Endothelial cell (in vitro differentiated cells): ENCODE measurements around the gene IPP. TPM values are rescaled to one million over a fixed set of nuclear protein-coding genes. Genes with fewer than 3 reads are reported as not detected.
"Not testable (repeated sequence)": the region's sequence is repeated elsewhere in the genome, so short reads cannot be mapped to it uniquely, and the experiment has no call there.

Source experiments
- DNase-seq: peaks from one replicate; pipeline ENCODE4 v3.0.0; 2021; ENCODE audit warnings: low spot score
- H3K27ac Mint-ChIP-seq: one replicate; pipeline ENCODE4 v1.8.0; 2021; ENCODE audit warnings: mixed read lengths, inconsistent platforms; ENCODE audit not compliant: unreplicated experiment
- H3K27me3 Mint-ChIP-seq: one replicate; pipeline ENCODE4 v1.8.0; 2021; ENCODE audit warnings: mild to moderate bottlenecking, moderate library complexity, mixed read lengths, inconsistent platforms; ENCODE audit not compliant: unreplicated experiment
- H3K36me3 Mint-ChIP-seq: one replicate; pipeline ENCODE4 v1.8.0; 2021; ENCODE audit warnings: mild to moderate bottlenecking, low read depth, mixed read lengths, inconsistent platforms; ENCODE audit not compliant: unreplicated experiment
- H3K4me1 Mint-ChIP-seq: one replicate; pipeline ENCODE4 v1.8.0; 2021; ENCODE audit warnings: mild to moderate bottlenecking, mixed read lengths, inconsistent platforms; ENCODE audit not compliant: unreplicated experiment
- H3K4me3 Mint-ChIP-seq: one replicate; pipeline ENCODE4 v1.8.0; 2021; ENCODE audit warnings: mild to moderate bottlenecking, mixed read lengths, inconsistent platforms; ENCODE audit not compliant: unreplicated experiment
- H3K9me3 Mint-ChIP-seq: one replicate; pipeline ENCODE4 v1.8.0; 2021; ENCODE audit warnings: mixed read lengths, inconsistent platforms; ENCODE audit not compliant: unreplicated experiment
- total RNA-seq: library from RNA; stranded (reverse); fragmentation: NEBNext Ultra II Directional; extraction: Animal tissue kit (Norgen Biotek cat#: 25700); gene quantifications from one replicate; pipeline ENCODE4 v1.2.1, GENCODE V29; 2021; ENCODE audit not compliant: unreplicated experiment
- TF ChIP-seq, protein P1 (sequence below): fragments of 200-600 bp; sonication (generic); IDR thresholded peaks from one replicate; pipeline ENCODE4 v1.5.0; 2021; ENCODE audit warnings: antibody characterized with exemption; ENCODE audit not compliant: unreplicated experiment

Gene IPP
- total RNA-seq, 1 donor from 2014 or later, result 9.3 TPM

DNA sequence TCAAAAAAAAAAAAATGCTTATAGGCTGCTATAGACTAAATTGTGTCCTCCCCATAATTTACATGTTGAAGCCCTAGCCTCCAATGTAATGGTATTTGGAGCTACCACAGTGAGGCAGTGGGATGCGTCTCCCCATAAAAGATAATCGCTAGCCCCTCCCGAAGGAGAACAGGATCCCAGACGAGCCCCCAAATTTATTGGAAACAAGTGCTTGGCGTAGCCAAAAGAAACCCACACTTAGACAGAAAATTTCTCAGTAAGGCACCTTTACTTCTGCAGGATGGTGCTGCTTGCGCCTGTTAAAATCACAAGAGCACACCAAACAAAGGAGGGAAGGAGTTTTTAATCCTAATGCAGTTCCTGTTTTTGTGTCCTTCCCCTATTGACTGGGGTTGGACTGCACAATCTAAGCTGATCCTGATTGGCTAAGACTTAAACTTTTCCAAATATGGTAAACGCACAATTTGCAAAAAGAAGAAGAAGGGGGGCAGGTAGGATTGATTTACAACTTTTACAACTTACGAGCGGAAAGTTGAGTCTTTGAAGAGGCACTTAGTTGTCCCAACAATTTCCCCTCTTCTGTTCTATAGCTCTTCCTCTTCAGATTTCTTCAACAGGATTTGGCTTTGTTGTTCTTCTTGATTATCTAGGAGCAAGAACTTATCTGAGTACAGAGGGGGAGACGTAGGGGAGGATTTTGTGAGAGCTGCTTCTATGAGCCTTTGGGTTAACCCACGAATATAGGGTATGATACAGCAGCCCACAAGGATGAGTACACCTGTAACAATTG, 3.0 kb upstream of the IPP start:
- no peak for DNase-seq
- H3K4me1 Mint-ChIP-seq, result peaks cover 19% of the 10 kb centered on the region
- no peak overlapping the region for H3K27ac Mint-ChIP-seq
- TF ChIP-seq, protein P1, sequence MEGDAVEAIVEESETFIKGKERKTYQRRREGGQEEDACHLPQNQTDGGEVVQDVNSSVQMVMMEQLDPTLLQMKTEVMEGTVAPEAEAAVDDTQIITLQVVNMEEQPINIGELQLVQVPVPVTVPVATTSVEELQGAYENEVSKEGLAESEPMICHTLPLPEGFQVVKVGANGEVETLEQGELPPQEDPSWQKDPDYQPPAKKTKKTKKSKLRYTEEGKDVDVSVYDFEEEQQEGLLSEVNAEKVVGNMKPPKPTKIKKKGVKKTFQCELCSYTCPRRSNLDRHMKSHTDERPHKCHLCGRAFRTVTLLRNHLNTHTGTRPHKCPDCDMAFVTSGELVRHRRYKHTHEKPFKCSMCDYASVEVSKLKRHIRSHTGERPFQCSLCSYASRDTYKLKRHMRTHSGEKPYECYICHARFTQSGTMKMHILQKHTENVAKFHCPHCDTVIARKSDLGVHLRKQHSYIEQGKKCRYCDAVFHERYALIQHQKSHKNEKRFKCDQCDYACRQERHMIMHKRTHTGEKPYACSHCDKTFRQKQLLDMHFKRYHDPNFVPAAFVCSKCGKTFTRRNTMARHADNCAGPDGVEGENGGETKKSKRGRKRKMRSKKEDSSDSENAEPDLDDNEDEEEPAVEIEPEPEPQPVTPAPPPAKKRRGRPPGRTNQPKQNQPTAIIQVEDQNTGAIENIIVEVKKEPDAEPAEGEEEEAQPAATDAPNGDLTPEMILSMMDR, result no peak
- peaks cover 7% of the 10 kb centered on the region for H3K9me3 Mint-ChIP-seq
- no peak overlapping the region for H3K4me3 Mint-ChIP-seq
- H3K36me3 Mint-ChIP-seq, result peaks cover 21% of the 10 kb centered on the region
- peaks cover 9% of the 10 kb centered on the region for H3K27me3 Mint-ChIP-seq

DNA sequence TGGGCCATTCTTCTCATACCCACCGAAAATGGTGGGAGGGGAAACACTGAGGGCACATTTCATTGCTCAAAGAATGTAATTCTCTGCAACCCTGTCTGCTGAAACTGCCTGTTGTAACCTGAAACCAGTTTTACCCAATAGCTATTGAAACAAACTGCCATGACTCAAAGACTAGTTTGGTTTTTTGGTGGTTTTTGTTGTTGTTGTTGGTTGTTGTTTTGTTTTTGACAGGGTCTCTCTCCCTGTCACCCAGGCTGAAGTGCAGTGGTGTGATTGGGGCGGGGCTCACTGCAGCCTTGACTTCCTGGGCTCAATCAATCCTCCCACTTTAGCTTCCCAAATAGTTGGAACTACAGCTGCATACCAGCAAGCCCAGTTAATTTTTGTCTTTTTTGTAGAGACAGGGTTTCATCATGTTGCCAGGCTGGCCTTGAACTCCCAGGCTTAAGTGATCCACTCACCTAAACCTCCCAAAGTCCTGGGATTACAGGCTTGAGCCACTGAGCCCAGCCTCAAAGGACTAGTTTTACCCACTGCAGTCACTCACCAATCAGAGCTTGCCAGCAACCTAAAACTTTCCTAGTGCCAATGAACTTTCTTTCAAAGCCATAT, 2.1 kb upstream of the IPP start:
- Mint-ChIP-seq H3K27me3 (peaks cover 9% of the 10 kb centered on the region), H3K4me3 (no peak overlapping the region), H3K27ac (no peak overlapping the region), H3K9me3 (peaks cover 7% of the 10 kb centered on the region), H3K4me1 (peaks cover 14% of the 10 kb centered on the region), H3K36me3 (peaks cover 21% of the 10 kb centered on the region)
- TF ChIP-seq, protein P1, result no peak
- no peak for DNase-seq

DNA sequence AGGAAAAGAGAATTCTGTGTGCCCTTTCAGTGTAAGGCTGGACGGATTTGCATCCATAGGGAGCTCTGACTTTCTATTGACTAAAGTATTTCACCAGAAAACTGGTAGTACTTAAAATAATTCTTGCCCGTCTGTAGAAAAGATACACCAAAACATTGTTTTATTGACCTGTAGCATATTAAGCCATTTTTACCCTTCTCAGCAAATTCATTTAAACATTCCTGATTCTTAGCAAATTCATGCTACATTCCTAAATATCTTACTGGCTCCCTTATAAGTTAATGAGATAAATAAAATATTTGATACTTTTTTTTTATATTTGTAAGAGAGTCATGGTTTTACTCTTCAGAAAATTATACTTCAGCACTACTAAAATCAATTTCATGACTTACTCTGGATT, 1.6 kb upstream of the IPP start:
- H3K27ac Mint-ChIP-seq, result no peak overlapping the region
- TF ChIP-seq, protein P1, result no peak
- H3K4me1 Mint-ChIP-seq, result peaks cover 11% of the 10 kb centered on the region
- H3K4me3 Mint-ChIP-seq, result no peak overlapping the region
- DNase-seq, result no peak
- peaks cover 7% of the 10 kb centered on the region for H3K9me3 Mint-ChIP-seq
- peaks cover 21% of the 10 kb centered on the region for H3K36me3 Mint-ChIP-seq
- H3K27me3 Mint-ChIP-seq, result peaks cover 9% of the 10 kb centered on the region

DNA sequence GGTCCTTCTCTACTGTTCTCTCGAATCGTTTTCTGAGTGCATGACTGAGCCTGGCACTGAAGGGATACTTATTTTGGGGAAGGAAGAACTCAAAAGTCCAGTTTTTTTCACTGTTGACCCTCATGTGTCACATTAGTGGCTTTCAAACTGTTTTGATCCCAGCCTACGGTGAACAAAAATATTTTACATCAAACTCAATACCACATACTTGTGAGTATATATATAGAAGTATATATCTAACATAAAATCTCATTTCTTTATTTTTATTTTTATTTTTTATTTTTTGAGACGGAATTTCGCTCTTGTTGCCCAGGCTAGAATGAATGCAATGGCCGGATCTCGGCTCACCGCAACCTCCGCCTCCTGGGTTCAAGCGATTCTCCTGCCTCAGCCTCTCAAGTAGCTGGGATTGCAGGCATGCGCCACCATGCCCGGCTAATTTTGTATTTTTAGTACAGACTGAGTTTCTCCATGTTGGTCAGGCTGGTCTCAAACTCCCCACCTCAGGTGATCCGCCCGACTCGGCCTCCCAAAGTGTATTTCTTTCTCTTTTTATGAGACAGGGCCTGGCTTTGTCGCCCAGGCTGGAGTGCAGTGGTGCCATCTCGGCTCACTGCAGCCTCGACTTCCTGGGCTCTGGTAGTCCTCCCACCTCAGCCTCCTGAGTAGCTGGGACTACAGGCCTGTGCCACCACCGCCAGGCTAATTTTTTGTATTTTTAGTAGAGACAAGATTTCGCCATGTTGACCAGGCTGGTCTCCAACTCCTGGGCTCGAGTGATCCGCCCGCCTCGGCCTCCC, 786 bp upstream of the IPP start:
- not testable (repeated sequence) for H3K9me3 Mint-ChIP-seq, DNase-seq
- peak overlapping the region; percentile 94 for H3K27ac Mint-ChIP-seq
- peaks cover 21% of the 10 kb centered on the region for H3K36me3 Mint-ChIP-seq
- peak overlapping the region; percentile 88 for H3K4me3 Mint-ChIP-seq
- peaks cover 11% of the 10 kb centered on the region for H3K4me1 Mint-ChIP-seq
- peaks cover 10% of the 10 kb centered on the region for H3K27me3 Mint-ChIP-seq

DNA sequence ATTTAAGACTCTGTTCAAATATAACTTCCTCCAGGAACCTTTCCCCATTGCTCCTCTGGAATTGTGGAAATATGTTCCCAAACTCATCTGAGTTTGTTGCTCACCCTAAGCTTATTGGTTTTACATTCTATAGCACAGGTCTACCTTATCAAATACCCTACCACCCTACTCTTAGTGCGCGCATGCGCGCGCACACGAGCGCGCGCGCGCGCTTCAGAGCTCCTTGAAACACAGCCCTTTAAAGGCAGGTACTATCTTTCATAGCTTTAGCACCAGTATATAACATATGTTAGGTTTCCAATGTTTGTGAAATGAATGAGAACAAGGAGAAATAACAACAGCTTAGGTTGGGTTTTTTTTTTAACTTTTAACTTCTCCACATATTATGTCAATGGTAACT, 3.5 kb downstream of the IPP start:
- Mint-ChIP-seq H3K27ac (no peak overlapping the region), H3K36me3 (peaks cover 5% of the 10 kb centered on the region), H3K4me3 (no peak overlapping the region), H3K9me3 (no peaks in the 10 kb centered on the region), H3K4me1 (peaks cover 11% of the 10 kb centered on the region), H3K27me3 (peaks cover 8% of the 10 kb centered on the region)
- DNase-seq, result no peak
- TF ChIP-seq, protein P1, result no peak

GRCh38 chr1:45739641-45740156, 10.8 kb downstream of the IPP start:
- not testable (repeated sequence) for H3K4me3 Mint-ChIP-seq, DNase-seq, H3K27ac Mint-ChIP-seq, H3K9me3 Mint-ChIP-seq, H3K4me1 Mint-ChIP-seq, H3K36me3 Mint-ChIP-seq, H3K27me3 Mint-ChIP-seq
